ENCODE measurements around the gene UNC13B. TPM values are rescaled to one million over a fixed set of nuclear protein-coding genes. Genes with fewer than 3 reads are reported as not detected.

UNC13B gene
- total RNA-seq, 4 donors from 2014 or later: 28.0 to 39.3 (median 34.3) TPM

- no peaks in the 10 kb centered on the region for H3K36me3 ChIP-seq
- no peak overlapping the region for H3K27ac ChIP-seq
- peaks cover 0 to 8% (median 0%) of the 10 kb centered on the region in 4 donors for H3K4me1 ChIP-seq
- TF ChIP-seq POLR2A (IDR thresholded peaks at IDR 0.05) (no peak), EP300 (IDR thresholded peaks at IDR 0.05) (no peak), CTCF (IDR thresholded peaks at IDR 0.05) (no peak)
- no peaks in the 10 kb centered on the region for H3K9me3 ChIP-seq
- H3K27me3 ChIP-seq: no peaks in the 10 kb centered on the region
- no peak for DNase-seq (ENCODE audit: low spot score in 2 of 2)
- WGBS, 2 donors: 68 to 75% methylated on average over 8 of the region's 8 CpGs
- H3K4me3 ChIP-seq: no peak overlapping the region
These were observed 93.4 kb downstream of the UNC13B start for GRCh38 chr9:35254984-35255857.

GRCh38 chr9:35257986-35258659 is 96.3 kb downstream of the UNC13B start:
- H3K27me3 ChIP-seq: no peaks in the 10 kb centered on the region
- H3K4me1 ChIP-seq: peaks cover 0 to 8% (median 0%) of the 10 kb centered on the region in 4 donors
- TF ChIP-seq EP300 (IDR thresholded peaks at IDR 0.05) (no peak), CTCF (IDR thresholded peaks at IDR 0.05) (no peak), POLR2A (IDR thresholded peaks at IDR 0.05) (no peak)
- H3K4me3 ChIP-seq: no peak overlapping the region
- H3K27ac ChIP-seq: no peak overlapping the region
- H3K9me3 ChIP-seq: no peaks in the 10 kb centered on the region
- peak in 1 of 2 donors; percentile 6 for DNase-seq (ENCODE audit: low spot score in 2 of 2)
- WGBS, 2 donors: 73 to 79% methylated on average over 6 of the region's 6 CpGs
- H3K36me3 ChIP-seq: no peaks in the 10 kb centered on the region

GRCh38 chr9:35258660-35259474 is 97.1 kb downstream of the UNC13B start:
- DNase-seq (ENCODE audit: low spot score in 2 of 2): peak; percentile 36 to 64
- 18 to 23% methylated on average over 5 of the region's 5 CpGs for WGBS, 2 donors
- H3K27ac ChIP-seq: no peak overlapping the region

GRCh38 chr9:35260186-35260585 is 98.4 kb downstream of the UNC13B start:
- Histone ChIP-seq H3K4me1 (peaks cover 0 to 8% (median 0%) of the 10 kb centered on the region in 4 donors), H3K9me3 (no peaks in the 10 kb centered on the region), H3K4me3 (no peak overlapping the region), H3K27ac (no peak overlapping the region), H3K36me3 (no peaks in the 10 kb centered on the region), H3K27me3 (no peaks in the 10 kb centered on the region)
- TF ChIP-seq CTCF (IDR thresholded peaks at IDR 0.05) (no peak), POLR2A (IDR thresholded peaks at IDR 0.05) (no peak), EP300 (IDR thresholded peaks at IDR 0.05) (no peak)
- 83 to 91% methylated on average over 1 of the region's 1 CpG for WGBS, 2 donors
- DNase-seq (ENCODE audit: low spot score in 2 of 2): no peak

More at GRCh38 chr9:35258660-35259474, 97.1 kb downstream of the UNC13B start:
- H3K4me1 ChIP-seq: peaks cover 0 to 8% (median 0%) of the 10 kb centered on the region in 4 donors
- H3K9me3 ChIP-seq: no peaks in the 10 kb centered on the region
- no peak overlapping the region for H3K4me3 ChIP-seq
- no peaks in the 10 kb centered on the region for H3K36me3 ChIP-seq
- TF ChIP-seq CTCF (IDR thresholded peaks at IDR 0.05): peak; percentile 59 to 74 (median 67)
- TF ChIP-seq POLR2A (IDR thresholded peaks at IDR 0.05): no peak
- H3K27me3 ChIP-seq: no peaks in the 10 kb centered on the region
